ENCODE results near the gene MEMO1.
"Not testable (repeated sequence)": the region's sequence is repeated elsewhere in the genome, so short reads cannot be mapped to it uniquely, and the experiment has no call there.

Gene MEMO1

GRCh38 chr2:32010670-32011484 lies at the start of gene MEMO1:
MEMO1 (minus strand) TSS chr2:32011008; CDS start chr2:32010247, 761 bp downstream.
- FAIRE-seq = no peak

GRCh38 chr2:32060266-32060665 lies 49.5 kb upstream of the MEMO1 start:
- no peak for FAIRE-seq

GRCh38 chr2:32058130-32058529 lies 47.3 kb upstream of the MEMO1 start:
- FAIRE-seq = no peak

- FAIRE-seq = not testable (repeated sequence)
Measured at GRCh38 chr2:32054583-32054982, 43.8 kb upstream of the MEMO1 start.

- FAIRE-seq = no peak
Measured at GRCh38 chr2:32051836-32052439, 41.1 kb upstream of the MEMO1 start.

GRCh38 chr2:32043561-32043960 lies 32.8 kb upstream of the MEMO1 start:
- no peak for FAIRE-seq

- FAIRE-seq = no peak
Measured at GRCh38 chr2:32039447-32040219, 28.8 kb upstream of the MEMO1 start, which contains the start of gene DPY30. DPY30 (minus strand) TSS chr2:32039805; CDS start chr2:32039456, 349 bp downstream.

- FAIRE-seq = not testable (repeated sequence)
Measured at GRCh38 chr2:32034198-32034887, 23.5 kb upstream of the MEMO1 start.

GRCh38 chr2:32018789-32019482 lies 8.1 kb upstream of the MEMO1 start:
- not testable (repeated sequence) for FAIRE-seq

GRCh38 chr2:32012872-32013271 lies 2.1 kb upstream of the MEMO1 start:
- FAIRE-seq = no peak

GRCh38 chr2:32011485-32011960 lies 715 bp upstream of the MEMO1 start:
- FAIRE-seq = no peak

GRCh38 chr2:32010280-32010669 lies 533 bp downstream of the MEMO1 start:
- not testable (repeated sequence) for FAIRE-seq

GRCh38 chr2:32009516-32010256 lies 1.1 kb downstream of the MEMO1 start:
- FAIRE-seq = no peak

- no peak for FAIRE-seq
Measured at GRCh38 chr2:32008805-32009515, 1.8 kb downstream of the MEMO1 start.

- no peak for FAIRE-seq
Measured at GRCh38 chr2:32007121-32007391, 3.8 kb downstream of the MEMO1 start.

- no peak for FAIRE-seq
Measured at GRCh38 chr2:32005371-32005976, 5.3 kb downstream of the MEMO1 start.

- no peak for FAIRE-seq
Measured at GRCh38 chr2:32003791-32004190, 7.0 kb downstream of the MEMO1 start.

GRCh38 chr2:32002406-32002805 lies 8.4 kb downstream of the MEMO1 start:
- FAIRE-seq = no peak

- no peak for FAIRE-seq
Measured at GRCh38 chr2:31999438-31999837, 11.4 kb downstream of the MEMO1 start.

GRCh38 chr2:31998731-31999383 lies 12.0 kb downstream of the MEMO1 start:
- FAIRE-seq = no peak

Measured in A204.1 (cell line).